Measurements from ENCODE around the gene COQ5.

GRCh38 chr12:120500581-120500980 lies 28.4 kb downstream of the COQ5 start:
- TF ChIP-seq CTCF (optimal IDR thresholded peaks at IDR 0.05 in 1 of 3, IDR thresholded peaks at IDR 0.05 in 1 of 3, conservative IDR thresholded peaks at IDR 0.05 in 1 of 3; ENCODE audit: extremely low read depth in 1 of 3, insufficient read depth in 2 of 3, low read length in 3 of 3) (no peak), EZH2 (IDR thresholded peaks at IDR 0.05; ENCODE audit: low read length) (no peak)
